Thyroid gland (tissue), 4 donors: ENCODE measurements around the gene TGFB3. TPM values are rescaled to one million over a fixed set of nuclear protein-coding genes. Genes with fewer than 3 reads are reported as not detected.
A peak's percentile ranks its signal among the peaks of the same experiment; 100 is the strongest.

ENCODE experiments used
- DNase-seq, 2 donors: peaks; one replicate each; pipeline ENCODE4 v3.0.0-alpha.2; 2019
- H3K27ac ChIP-seq, 3 donors: fragments of 200-600 bp; sonication (generic); 1 replicate in 2 of 3; 2 replicates in 1 of 3; pipeline ENCODE4 v1.5.1; 2016 to 2019; ENCODE audit warnings: mild to moderate bottlenecking in 1 of 3, moderate library complexity in 1 of 3
- H3K27me3 ChIP-seq: fragments of 200-600 bp; sonication (generic); one replicate; pipeline ENCODE4 v1.5.1; 2019
- H3K36me3 ChIP-seq, 2 donors: fragments of 200-600 bp; sonication (generic); one replicate each; pipeline ENCODE4 v1.5.1; 2016 to 2019
- H3K4me1 ChIP-seq, 2 donors: fragments of 200-600 bp; sonication (generic); one replicate each; pipeline ENCODE4 v1.5.1; 2017 to 2019
- H3K4me3 ChIP-seq, 3 donors: fragments of 200-600 bp; sonication (generic); replicated peaks in 1 of 3; 1 replicate in 2 of 3; 2 replicates in 1 of 3; pipeline ENCODE4 v1.5.1; 2016; ENCODE audit warnings: mild to moderate bottlenecking in 1 of 3
- H3K9me3 ChIP-seq: fragments of 200-600 bp; sonication (generic); one replicate; pipeline ENCODE4 v1.5.1; 2017
- CTCF ChIP-seq, 6 experiments: fragments of 200-600 bp in 3 of 6; fragments of 450-650 bp in 3 of 6; sonication (generic) in 3 of 6; IDR thresholded peaks; one replicate each; pipeline ENCODE4 v1.5.1; 2016 to 2019; ENCODE audit warnings: antibody characterized with exemption in 6 of 6, mild to moderate bottlenecking in 2 of 6, inconsistent platforms in 1 of 6, moderate library complexity in 1 of 6
- POLR2A ChIP-seq, 2 donors: fragments of 450-650 bp; IDR thresholded peaks; one replicate each; pipeline ENCODE4 v1.6.1; 2017; ENCODE audit warnings: antibody characterized with exemption in 2 of 2, mild to moderate bottlenecking in 2 of 2, moderate library complexity in 1 of 2
- WGBS, 2 donors: methylation state at CpG; one replicate each; pipeline ENCODE4 v1.1.5; 2017; 5-methylcytosine and 5-hydroxymethylcytosine counted together
- intact Hi-C: fragments of 100-400 bp; cut with DNase I; formaldehyde crosslinking; loops from one replicate; pipeline ENCODE4 v1.15.1; 2023
- total RNA-seq, 4 donors: library from RNA; depleted of rRNA; stranded (reverse); fragments of >200 nt; gene quantifications; one replicate each; pipeline ENCODE4 v1.2.3, GENCODE V29; 2016

The TGFB3 gene
- total RNA-seq, 4 donors from 2014 or later = 8.0 to 14.7 (median 11.3) TPM

- H3K27me3 ChIP-seq = no peaks in the 10 kb centered on the region
- no peak for DNase-seq
- H3K4me1 ChIP-seq = peaks cover 13 to 16% of the 10 kb centered on the region in 2 donors
- no peak for TF ChIP-seq POLR2A (IDR thresholded peaks at IDR 0.05)
- TF ChIP-seq CTCF (IDR thresholded peaks at IDR 0.05) = no peak
- no peaks in the 10 kb centered on the region for H3K9me3 ChIP-seq
- intact Hi-C loops = loop anchor here (5.0 kb wide), 3 partner anchors 73 to 268 kb away; no protein-coding TSS in a partner anchor
- H3K4me3 ChIP-seq = no peak overlapping the region
- WGBS, 2 donors = 82 to 83% methylated on average over 25 to 27 of the region's 27 CpGs
- peak overlapping the region in 2 of 3 donors; percentile 0 to 41 for H3K27ac ChIP-seq
- no peaks in the 10 kb centered on the region for H3K36me3 ChIP-seq
These were observed 1.9 kb downstream of the TGFB3 start for GRCh38 chr14:75979648-75980565.

DNA sequence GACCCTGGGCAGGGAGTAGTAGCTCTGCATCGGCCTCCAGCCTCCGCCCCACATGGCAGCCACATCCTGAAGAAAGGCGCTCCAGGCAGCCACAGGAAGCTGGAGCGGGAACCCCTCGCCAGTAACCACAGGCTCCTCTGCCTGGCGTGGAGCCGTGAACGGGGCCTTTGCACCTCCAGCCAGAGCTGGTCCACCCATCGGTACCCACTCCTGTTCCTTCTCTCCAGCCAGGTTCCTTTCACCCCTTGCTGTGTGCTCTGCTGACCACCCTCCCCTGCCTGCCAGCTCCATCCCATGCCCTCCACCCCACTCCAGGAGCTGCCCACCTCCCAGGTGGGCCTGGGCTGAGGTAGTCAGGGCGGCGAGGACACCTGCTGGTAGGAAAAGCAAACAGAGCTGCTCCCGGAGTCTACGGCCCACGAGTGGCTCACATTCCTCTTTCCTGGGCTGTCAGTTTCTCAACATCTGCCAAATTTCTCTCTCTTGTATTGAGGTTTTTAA lies 2.7 kb downstream of the TGFB3 start:
- WGBS, 2 donors = 48 to 63% methylated on average over 14 of the region's 14 CpGs
- no peak overlapping the region for H3K4me3 ChIP-seq
- no peaks in the 10 kb centered on the region for H3K36me3 ChIP-seq
- TF ChIP-seq CTCF (IDR thresholded peaks at IDR 0.05) = peak in 3 of 6 experiments; percentile 26 to 43 (median 39)
- TF ChIP-seq POLR2A (IDR thresholded peaks at IDR 0.05) = no peak
- H3K4me1 ChIP-seq = peaks cover 13 to 16% of the 10 kb centered on the region in 2 donors
- no peaks in the 10 kb centered on the region for H3K9me3 ChIP-seq
- H3K27me3 ChIP-seq = no peaks in the 10 kb centered on the region
- intact Hi-C loops = loop anchor here (5.0 kb wide), 1 partner anchor 182 kb away; no protein-coding TSS in a partner anchor
- no peak for DNase-seq
- peak overlapping the region in 1 of 3 donors; percentile 41 for H3K27ac ChIP-seq

DNA sequence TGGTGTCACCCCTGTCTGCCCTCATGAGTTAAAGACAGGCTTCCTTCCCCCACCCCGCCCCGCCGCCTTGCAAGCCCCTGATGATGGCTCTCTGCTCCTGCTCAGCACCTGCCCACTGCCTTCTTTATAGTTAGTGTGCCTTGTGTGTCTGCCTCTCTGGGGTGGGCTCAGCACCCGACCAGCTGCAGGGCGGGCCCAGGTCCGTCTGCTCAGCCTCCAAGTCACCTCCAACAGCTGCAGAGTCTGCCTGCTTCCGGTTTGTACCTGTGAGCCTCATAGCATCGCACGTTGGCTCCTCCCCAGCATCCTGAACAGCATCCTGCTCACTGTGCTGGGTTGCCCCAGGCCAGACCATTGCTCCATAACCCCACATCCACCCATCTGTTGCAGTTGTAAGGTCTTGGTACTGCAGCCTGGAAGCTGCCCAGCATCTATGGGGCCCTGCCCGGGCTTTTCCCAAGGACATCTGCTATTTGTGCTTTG lies 3.5 kb downstream of the TGFB3 start:
- no peaks in the 10 kb centered on the region for H3K36me3 ChIP-seq
- WGBS, 2 donors = 69 to 72% methylated on average over 7 to 9 of the region's 10 CpGs
- H3K9me3 ChIP-seq = no peaks in the 10 kb centered on the region
- H3K4me3 ChIP-seq = no peak overlapping the region
- H3K27me3 ChIP-seq = no peaks in the 10 kb centered on the region
- DNase-seq = no peak
- peaks cover 13 to 16% of the 10 kb centered on the region in 2 donors for H3K4me1 ChIP-seq
- no peak overlapping the region for H3K27ac ChIP-seq
- TF ChIP-seq CTCF (IDR thresholded peaks at IDR 0.05) (no peak), POLR2A (IDR thresholded peaks at IDR 0.05) (no peak)
- intact Hi-C loops = loop anchor here (5.0 kb wide), 1 partner anchor 181 kb away; no protein-coding TSS in a partner anchor

- Histone ChIP-seq H3K36me3 (no peaks in the 10 kb centered on the region), H3K27ac (no peak overlapping the region), H3K4me3 (no peak overlapping the region), H3K4me1 (peaks cover 8 to 16% of the 10 kb centered on the region in 2 donors), H3K27me3 (no peaks in the 10 kb centered on the region), H3K9me3 (no peaks in the 10 kb centered on the region)
- intact Hi-C loops = loop anchor here (5.0 kb wide), 1 partner anchor 180 kb away; no protein-coding TSS in a partner anchor
- WGBS, 2 donors = 65 to 75% methylated on average over 3 of the region's 3 CpGs
- DNase-seq = no peak
- no peak for TF ChIP-seq POLR2A (IDR thresholded peaks at IDR 0.05)
- TF ChIP-seq CTCF (IDR thresholded peaks at IDR 0.05) = no peak
These were observed 4.2 kb downstream of the TGFB3 start for GRCh38 chr14:75977582-75977943.
